ENCODE results near the gene DBP.
"Not testable (repeated sequence)": the region's sequence is repeated elsewhere in the genome, so short reads cannot be mapped to it uniquely, and the experiment has no call there.

Gene DBP, protein sequence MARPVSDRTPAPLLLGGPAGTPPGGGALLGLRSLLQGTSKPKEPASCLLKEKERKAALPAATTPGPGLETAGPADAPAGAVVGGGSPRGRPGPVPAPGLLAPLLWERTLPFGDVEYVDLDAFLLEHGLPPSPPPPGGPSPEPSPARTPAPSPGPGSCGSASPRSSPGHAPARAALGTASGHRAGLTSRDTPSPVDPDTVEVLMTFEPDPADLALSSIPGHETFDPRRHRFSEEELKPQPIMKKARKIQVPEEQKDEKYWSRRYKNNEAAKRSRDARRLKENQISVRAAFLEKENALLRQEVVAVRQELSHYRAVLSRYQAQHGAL

DNA sequence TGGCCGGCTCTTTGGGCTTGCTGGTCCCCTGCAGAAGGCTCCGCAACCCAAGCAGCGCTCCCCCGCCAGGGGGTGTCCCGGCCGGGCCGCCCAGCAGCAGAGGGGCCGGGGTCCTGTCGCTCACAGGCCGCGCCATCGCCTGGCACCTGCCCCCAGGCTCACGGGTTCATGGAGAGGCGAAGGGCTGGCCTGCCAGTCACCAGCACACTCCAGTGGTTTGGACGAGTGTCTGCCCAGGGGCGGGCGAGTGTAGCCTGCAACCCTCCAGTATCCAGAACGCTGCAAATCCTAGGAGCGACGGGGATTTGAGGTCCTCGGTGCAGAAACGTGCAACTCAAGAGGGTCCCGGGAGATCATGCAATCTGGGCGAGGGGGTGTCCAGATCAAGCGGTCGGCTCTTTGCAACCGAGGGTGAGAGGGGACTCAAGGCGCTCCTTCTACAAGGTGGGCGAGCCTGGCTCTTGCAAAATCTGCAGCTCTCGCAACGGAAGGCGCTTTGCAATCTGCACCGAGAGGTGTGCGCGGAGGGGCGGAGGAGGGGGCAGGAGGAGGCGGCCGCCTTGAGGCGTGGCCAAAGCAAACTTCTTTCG is at the start of gene DBP:
Gene DBP, minus strand, starts transcription at position 521 of the 590 bp plus-strand sequence. Its CDS starts 385 bp downstream, at position 136.
- DNase-seq (ENCODE audit: low read depth): no peak

DNA sequence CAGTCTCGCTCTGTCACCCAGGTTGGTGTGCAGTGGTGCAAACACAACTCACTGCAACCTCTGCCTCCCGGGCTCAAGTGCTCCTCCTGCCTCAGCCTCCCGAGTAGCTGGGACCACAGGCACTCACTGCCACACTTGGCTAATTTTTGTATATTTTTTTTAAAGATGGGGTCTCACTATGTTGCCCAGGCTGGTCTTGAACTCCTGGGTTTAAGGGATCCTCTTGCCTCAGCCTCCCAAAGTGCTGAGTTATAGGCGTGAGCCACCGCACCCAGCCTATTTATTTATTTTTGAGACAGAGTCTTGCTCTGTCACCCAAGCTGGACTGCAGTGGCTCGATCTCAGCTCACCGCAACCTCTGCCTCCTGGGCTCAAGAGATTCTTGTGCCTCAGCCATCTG is 49.5 kb upstream of the DBP start:
- DNase-seq (ENCODE audit: low read depth): not testable (repeated sequence)

DNA sequence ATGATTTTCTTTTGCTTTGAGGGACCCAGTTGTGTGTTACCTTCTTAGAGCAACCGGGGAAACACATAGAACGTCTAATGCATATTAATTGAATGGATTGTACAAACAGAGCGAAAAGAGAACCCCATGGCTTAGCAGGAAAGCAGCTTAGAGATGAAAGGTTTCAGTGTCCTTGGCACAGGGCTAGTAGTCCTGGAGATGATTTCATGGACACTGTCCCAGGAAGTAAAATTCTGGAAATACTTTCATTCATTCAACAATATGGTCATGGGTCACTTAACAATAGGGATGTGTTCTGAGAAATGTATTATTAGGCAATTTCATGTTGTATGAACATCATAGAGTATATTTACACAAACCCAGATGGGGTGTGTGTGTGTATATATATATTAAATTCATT is 48.9 kb upstream of the DBP start:
- peak; percentile 71 for DNase-seq (ENCODE audit: low read depth)

DNA sequence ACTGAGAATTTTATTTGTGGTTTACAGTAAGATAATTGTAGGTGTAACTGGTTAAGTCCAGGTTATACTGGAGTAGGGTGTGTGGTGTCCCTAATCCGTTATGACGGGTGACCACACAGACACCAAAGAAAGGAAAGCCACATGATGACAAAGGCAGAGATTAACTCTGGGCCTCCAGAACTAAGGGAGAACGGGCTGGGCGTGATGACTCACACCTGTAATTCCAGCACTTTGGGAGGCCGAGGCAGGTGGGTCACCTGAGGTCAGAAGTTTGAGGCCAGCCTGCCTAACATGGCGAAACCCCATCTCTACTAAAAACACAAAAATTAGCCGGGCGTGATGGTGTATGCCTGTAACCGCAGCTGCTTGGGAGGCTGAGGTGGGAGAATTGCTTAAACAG is 48.4 kb upstream of the DBP start:
- DNase-seq (ENCODE audit: low read depth): no peak

DNA sequence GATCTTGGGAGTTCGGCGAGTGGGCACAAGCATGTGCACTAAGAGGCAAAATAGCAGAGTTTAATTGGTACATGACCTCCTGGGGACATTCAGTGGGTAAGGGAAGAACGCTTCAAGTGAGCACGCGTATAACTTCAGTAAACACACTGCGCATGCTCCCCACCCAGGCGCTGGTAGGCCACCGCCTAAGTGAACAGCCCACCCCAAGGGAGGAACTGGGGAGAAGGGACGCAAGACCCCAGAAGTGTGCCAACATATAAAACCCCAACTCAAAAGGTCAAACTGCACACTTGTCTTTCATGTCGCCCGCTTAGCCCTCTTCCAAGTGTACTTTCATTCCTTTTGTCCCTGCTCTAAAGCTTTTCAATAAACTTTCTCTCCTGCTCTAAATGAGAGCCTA is 46.2 kb upstream of the DBP start:
- peak; percentile 22 for DNase-seq (ENCODE audit: low read depth)

DNA sequence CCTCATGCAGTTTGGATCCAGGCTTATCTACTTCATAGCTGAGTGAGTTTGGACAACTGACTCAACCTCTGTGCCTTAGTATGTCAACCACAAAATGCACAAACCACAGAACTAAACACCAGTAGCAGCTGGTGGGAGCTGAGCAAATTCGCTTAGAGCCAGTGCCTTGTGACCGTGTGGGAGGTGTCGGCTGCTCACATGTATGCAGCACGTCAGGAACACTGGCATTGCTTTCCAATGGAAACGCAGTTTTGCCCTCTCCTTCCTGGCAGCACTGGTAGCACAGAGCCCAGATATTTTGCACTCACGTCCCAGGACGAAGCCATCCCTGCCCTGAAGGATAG is 43.9 kb upstream of the DBP start:
- DNase-seq (ENCODE audit: low read depth): no peak

DNA sequence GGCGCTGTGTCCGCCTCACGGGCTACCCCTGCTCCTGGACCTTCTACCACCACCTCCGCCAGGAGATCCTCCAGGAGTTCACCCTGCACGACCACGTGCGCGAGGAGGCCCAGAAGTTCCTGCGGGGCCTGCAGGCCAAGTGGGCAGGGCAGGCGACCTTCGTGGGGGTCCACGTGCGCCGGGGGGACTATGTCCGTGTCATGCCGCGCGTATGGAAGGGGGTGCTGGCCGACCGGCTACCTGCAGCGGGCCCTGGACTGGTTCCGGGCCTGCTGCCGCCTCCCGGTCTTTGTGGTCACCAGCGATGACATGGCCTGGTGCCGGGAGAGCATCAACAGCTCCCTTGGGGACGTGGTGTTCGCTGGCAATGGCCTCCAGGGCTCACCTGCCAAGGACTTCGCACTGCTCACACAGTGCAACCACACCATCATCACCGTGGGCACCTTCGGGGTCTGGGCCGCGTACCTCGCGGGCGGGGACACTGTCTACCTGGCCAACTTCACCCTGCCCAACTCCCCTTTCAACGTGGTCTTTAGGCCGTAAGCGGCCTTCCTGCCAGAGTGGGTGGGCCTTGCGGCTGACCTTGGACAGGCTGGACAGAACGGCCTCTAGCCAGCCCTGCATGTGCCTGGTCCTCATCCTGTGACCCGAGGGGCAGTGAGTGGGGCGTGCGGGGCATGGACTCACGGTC is 43.4 kb upstream of the DBP start:
- DNase-seq (ENCODE audit: low read depth): no peak

DNA sequence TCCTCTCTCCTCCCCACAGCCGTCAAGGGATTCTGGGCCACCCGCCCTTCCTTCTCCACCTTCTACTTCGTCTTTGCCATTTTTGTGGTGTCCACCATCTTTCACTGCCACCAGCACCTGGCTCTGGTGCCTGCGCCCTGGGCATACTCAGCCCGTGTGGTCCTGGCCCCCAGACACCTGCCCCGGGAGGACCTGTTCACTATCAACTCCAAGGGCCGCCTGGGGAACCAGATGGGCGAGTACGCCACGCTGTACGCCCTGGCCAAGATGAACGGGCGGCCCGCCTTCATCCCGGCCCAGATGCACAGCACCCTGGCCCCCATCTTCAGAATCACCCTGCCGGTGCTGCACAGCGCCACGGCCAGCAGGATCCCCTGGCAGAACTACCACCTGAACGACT is 42.8 kb upstream of the DBP start:
- DNase-seq (ENCODE audit: low read depth): not testable (repeated sequence)

DNA sequence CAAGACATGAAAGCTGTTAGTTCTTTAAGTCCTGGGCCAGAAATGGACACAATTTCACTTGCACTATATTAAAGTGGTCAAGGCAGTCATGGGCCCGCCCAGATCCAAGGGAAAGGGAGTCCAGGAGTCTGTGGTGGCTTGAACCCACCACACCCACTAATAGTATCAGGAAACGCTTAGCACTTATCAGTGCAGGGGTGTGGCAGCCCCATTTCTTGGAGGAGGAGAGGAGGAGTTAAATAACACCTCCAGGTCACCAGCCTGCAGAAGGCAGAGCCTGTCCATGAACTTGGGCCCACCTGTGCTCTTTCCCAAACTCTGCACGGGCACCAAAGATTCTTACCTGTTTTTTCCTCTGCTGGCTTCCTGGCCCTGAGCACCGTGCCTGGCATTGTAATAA is 41.0 kb upstream of the DBP start:
- no peak for DNase-seq (ENCODE audit: low read depth)

DNA sequence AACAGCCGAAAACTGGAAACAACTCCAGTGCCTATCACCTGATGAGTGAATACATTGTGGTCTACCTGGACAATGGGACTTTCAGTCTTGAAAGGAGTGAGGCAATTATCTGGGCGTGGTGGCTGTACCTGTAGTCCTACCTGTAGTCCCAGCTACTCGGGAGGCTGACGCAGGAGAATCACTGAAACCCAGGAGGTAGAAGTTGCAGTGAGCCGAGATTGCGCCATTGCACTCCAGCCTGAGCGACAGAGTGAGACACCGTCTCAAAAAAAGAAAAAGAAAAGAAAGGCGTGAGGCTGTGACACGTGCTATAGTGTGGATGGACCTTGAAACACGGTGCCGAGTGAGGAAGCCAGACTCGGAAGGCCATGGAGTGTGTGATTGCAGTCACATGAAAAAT is 39.7 kb upstream of the DBP start:
- no peak for DNase-seq (ENCODE audit: low read depth)

DNA sequence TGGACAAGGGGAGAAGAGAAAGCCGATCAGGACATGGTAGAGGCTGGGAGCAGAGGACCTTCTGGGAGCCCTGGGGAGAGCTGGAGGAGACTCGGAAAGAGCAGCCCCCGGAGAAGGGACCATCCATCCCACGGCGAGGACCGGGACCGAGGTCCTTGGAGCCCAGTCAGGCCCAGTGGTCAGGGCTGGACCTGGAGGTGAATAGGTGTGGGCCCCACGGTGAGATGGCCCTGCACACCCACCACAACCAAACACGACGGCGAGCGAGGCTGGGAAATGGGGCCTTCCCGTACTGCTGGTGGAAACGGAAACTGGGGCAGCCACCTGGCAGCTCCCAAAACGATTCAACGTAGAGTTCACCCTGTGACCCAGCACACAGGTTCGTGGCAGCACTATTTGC is 39.3 kb upstream of the DBP start:
- DNase-seq (ENCODE audit: low read depth): no peak

DNA sequence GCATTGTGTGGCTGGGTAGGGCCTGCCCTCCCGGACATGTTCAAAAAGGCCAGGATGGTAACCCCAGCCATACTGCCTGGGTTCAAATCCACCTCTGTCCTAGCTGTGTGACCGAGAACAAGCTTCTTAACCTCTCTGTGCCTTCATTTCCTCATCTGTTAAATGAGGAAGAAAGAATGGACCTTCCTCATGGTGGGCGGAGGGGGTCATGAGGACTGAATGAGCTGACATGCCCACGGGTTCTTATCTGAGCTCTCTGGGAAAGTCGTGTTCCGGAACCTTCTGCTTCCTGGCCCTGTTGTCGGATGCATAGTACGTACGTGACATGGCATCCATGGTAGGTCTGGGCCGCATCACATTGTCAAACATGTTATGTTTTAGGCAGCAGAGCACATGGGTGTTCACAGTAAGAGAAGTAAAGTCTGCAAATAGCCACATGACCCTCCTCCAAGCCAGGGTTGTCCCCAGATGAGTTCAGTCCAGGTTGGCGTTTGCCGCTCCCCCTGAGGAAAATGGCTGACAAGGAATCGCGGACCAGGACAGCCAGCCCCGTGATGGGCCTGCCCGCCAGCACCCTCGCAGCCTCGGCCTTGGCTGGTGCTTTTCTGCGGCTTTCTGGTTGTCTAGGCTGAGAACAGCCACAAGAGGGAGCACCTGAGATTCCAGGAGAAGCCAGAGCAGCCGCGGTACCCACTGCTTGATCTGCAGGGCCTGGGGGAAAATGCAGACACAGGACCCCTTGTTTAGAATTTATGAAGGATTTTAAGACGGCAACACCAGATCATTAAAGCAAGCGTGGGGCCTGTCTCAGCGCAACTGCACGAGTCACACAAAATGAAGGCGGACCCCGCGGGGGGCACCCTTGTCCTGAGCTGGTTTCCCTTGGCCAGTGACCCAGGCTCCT is 38.0 kb upstream of the DBP start:
- DNase-seq (ENCODE audit: low read depth): peak; percentile 69

DNA sequence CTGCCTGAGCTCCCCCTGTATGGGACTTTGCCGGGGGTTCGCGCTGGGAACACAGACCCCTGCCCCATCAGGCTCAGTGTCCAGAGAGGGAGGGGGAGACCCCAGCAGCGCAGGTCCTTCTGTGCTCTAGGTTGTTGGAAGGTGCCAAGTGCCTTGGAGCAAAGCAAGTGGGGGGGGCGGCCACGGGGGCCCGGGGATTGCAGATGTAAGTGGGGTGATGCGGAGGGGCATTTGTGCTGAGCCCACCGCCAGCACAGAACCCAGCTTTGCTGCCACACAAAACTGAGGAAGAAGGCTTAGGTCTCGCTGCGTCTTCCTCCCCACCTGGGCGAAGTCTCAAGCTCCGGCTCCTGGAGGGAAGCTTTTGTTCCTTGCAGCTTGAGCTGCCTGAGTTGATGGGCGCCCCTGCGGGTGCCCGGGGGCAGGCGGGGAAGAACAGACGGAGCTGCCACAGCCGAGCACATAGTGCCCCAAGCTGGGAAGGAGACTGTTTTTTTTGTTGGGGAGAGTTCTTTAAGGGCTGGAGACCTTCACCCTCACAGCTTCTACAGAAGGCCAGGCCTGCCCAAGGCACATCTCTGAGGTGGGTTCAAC is 37.1 kb upstream of the DBP start:
- no peak for DNase-seq (ENCODE audit: low read depth)

DNA sequence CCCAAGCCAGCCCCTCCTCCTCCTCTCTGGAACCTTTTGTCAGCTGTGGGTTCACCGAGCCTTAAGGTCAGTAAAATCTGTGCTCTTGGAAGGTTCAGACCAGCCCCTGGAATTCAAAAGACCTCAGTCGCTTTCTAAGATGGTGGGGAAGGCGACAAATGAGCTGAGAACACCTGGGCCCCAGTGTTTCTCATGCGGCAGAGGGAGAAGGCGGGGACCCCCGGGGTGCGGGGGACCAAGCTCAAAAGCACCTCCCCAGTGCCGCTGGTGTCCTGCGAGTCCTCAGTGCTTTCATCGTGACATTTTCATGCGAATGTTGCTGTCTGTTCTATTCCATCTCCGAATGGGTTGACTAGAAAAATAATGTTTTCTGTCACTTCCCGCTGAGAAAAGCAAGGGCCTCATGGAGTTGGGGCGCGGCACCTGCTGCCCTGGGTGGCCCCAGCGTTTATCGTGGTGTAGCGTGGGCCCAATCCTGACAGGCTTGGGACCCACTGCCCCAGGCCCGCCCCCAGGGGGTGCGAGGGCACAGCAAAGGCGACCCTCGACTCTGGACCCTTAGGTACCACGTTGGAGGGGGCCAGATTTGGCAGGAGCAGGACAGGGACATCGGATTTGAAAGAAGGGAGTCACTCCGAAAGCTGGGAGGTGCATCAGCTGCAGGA is 36.4 kb upstream of the DBP start:
- DNase-seq (ENCODE audit: low read depth): no peak

DNA sequence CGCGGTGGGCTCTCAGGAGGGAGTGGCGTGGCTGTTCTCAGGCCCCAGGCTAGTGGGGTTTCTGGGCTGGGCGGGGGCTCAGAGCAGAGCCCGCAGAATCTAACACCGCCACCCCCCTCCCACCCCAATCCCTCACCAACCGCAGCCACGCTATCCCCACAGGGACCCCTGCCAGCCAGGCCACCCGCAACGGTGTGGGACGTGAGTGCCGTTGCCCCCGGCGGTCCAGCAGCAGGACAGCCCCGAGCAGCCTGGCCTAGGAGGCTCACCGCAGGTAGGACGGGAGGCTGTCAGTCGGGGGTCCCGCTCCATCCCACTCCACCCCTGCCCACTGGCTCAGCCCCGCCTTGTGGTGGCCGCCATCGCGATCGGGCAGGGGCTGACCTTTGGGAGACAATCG is 35.8 kb upstream of the DBP start, which contains the start of gene NTN5:
Gene NTN5, minus strand, starts transcription at position 24 of the 400 bp plus-strand sequence. CDS start 2,031 bp downstream, outside the sequence.
- DNase-seq (ENCODE audit: low read depth): no peak

DNA sequence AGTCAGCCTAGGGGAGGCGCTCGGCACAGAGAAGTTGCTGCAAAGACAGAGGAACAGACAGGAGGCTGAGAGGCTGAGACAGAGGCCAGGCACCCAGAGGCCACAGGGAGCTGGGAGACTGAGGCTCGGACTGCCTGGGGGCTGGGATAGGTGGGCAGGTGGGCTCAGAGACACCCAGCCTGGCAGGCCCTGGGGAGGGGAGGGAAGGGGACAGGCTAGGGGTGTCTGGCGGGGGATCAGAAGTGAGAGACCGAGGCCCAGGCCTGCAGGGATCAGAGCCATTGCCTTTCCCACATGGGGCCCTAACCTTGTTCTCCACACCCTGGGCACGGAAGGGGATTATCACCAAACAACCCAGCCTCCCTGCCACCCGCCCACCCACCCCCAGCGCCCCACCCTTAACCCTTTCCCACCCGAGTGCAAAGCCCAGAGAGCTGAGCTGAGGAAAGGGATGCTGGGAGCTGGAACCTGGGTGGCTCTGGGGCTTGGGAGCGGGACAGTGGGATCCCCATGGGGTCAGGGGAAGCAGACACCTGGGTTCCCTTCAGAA is 34.3 kb upstream of the DBP start:
- DNase-seq (ENCODE audit: low read depth): no peak

DNA sequence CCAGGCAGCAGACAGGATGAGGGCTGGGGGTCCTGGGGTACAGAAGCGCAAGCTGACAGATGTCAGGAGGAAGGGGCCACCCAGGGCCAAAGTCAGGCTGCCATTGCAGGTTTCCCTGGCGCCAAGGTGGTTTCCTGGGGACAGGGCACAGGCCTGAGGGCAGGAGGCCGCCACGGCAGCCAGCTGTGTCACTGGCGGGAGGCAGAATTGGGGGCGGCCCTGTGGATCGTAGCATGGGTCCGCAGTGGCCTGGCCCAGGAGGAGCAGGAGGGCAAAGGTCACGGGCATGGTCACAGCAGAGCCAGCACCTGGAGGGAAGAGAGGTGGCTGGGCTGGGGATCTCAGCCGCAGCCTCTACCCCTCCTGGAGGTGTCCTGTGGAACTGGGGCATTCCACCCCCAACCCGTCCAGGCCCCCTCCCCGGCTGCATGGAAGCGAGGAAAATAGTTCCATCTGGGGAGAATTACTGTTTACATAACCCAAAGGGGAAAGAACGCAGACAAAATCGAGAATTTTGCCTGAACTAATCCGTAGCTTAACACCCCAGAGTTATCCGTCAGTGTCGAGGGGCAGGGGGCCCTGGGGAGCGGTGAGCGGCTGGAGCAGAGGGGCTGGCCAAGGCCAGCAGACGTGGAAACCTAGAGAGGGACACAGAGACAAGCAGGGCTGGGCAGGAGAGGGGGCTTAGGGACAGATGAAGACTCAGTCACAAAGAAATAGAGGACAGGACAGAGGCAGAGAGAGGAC is 33.7 kb upstream of the DBP start:
- DNase-seq (ENCODE audit: low read depth): no peak

DNA sequence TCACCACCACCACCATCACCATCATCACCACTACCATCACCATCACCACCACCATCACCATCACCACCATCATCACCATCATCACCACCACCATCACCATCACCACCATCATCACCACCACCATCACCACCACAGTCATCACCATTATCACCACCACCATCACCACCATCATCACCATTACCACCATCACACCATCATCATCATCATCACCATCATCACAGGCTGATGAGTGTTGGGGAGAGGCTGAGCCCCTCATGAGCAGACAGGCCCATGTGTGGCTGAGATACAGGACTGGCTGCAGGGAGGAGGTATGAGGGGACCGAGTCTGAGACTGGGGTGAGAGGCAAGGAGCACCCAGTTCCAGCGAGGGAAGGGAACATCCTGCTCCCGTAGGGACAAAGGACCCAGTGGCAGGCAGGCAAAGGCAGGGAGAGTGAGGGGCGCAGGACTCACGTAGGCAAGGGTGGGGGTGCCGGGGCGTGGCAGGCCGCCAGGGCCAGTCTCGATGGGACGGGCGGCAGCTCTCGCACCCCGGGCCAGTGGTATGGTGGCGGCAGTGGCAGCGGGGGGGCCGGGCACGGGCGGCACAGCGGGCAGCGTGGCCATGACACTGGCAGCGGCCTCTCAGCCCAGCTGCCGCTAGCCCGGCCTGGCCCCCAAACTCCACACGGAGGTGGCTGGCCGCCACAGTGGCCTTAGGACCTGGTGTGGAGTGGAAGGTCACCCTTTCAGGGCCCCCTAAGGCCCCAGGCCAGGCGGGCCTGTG is 32.9 kb upstream of the DBP start:
- DNase-seq (ENCODE audit: low read depth): no peak

DNA sequence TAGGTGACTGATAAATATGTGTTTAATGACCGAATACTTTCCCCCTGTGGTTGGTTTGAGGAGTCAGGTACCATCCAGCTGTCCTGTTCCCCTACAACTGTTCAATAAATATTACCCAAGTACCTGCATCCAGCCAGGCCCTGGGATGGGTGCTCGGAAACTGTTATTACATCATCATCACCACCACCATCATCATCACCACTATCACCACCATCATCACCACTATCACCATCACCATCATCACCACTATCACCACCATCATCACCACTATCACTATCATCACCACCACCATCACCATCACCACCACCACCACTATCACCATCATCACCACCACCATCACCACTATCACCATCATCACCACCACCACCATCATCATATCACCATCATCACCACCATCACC is 31.6 kb upstream of the DBP start:
- DNase-seq (ENCODE audit: low read depth): no peak

DNA sequence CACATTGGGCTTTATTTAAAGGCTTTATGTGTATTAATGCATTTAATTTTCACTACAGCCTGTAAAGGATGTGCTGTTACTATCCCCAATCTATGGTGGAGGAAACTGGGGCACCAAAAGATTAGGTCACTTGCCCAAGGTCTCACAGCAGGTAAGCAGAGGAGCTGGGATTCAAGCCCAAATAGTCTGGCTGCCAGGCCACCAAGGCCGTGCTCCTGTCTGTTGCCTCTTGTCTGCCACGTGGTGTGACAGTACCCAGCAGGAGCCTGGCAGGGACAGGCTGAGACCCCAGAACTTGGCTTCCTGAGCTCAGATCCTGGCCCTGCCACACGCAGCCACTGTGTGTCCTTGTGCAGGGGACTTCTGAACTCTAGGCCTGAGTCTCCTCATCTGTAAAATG is 31.2 kb upstream of the DBP start:
- DNase-seq (ENCODE audit: low read depth): no peak

Measured in fibroblast of gingiva (primary cell).